Measurements from ENCODE around the gene COL18A1.

GRCh38 chr21:45481566-45481965, 76.6 kb downstream of the COL18A1 start:
- TF ChIP-seq CTCF (conservative IDR thresholded peaks at IDR 0.05; ENCODE audit: low read depth, low read length), result no peak
- TF ChIP-seq EZH2 (IDR thresholded peaks at IDR 0.05; ENCODE audit: borderline replicate concordance, low read depth, low read length, poor library complexity, severe bottlenecking), result no peak
